Gastrocnemius medialis (tissue), 4 donors: Measurements from ENCODE around the gene FGFBP2. TPM values are rescaled to one million over a fixed set of nuclear protein-coding genes. Genes with fewer than 3 reads are reported as not detected.

Experiments used
- ATAC-seq, 2 donors: fragments of 150-250 bp; one replicate each; pipeline ENCODE4 v1.9.1; 2016
- DNase-seq, 2 donors: peaks; one replicate each; pipeline ENCODE4 v3.0.0-alpha.2; 2019
- H3K27ac ChIP-seq, 4 donors: fragments of 200-600 bp; sonication (generic); 1 replicate in 1 of 4; 2 replicates in 3 of 4; pipeline ENCODE4 v1.5.1; 2016 to 2018; ENCODE audit warnings: mild to moderate bottlenecking in 2 of 4, moderate library complexity in 1 of 4
- H3K27me3 ChIP-seq, 3 donors: fragments of 200-600 bp; sonication (generic) in 2 of 3; 1 replicate in 1 of 3; 2 replicates in 2 of 3; pipeline versions ENCODE4 v1.5.1 to v1.6.0; 2016 to 2019; ENCODE audit warnings: mild to moderate bottlenecking in 1 of 3, moderate library complexity in 1 of 3
- H3K36me3 ChIP-seq, 2 donors: fragments of 200-600 bp; sonication (generic) in 1 of 2; one replicate each; pipeline ENCODE4 v1.5.1; 2017 to 2018
- H3K4me1 ChIP-seq, 2 donors: fragments of 200-600 bp; sonication (generic) in 1 of 2; one replicate each; pipeline ENCODE4 v1.5.1; 2016 to 2017; ENCODE audit warnings: mild to moderate bottlenecking in 2 of 2
- H3K4me3 ChIP-seq, 4 donors: fragments of 200-600 bp; sonication (generic) in 3 of 4; 1 replicate in 1 of 4; 2 replicates in 3 of 4; pipeline ENCODE4 v1.5.1; 2016 to 2019; ENCODE audit warnings: mild to moderate bottlenecking in 2 of 4
- H3K9me3 ChIP-seq, 3 donors: fragments of 200-600 bp; sonication (generic) in 2 of 3; 1 replicate in 1 of 3; 2 replicates in 2 of 3; pipeline ENCODE4 v1.5.1; 2016 to 2019
- POLR2A ChIP-seq, 2 donors: fragments of 450-650 bp; IDR thresholded peaks; one replicate each; pipeline ENCODE4 v1.6.1; 2017; ENCODE audit warnings: antibody characterized with exemption in 2 of 2, mild to moderate bottlenecking in 2 of 2, moderate library complexity in 2 of 2
- in situ Hi-C, 4 donors: fragments of 200-750 bp; cut with MboI; loops; one replicate each; pipeline versions ENCODE4 v1.15.0 to v1.8.0; 2017; ENCODE audit warnings: low sequenced_read_pairs in 4 of 4
- intact Hi-C: fragments of 100-400 bp; cut with DNase I; formaldehyde crosslinking; loops from one replicate; pipeline ENCODE4 v1.15.1; 2023; ENCODE audit warnings: low total_unique reads
- total RNA-seq, 4 donors: library from RNA; depleted of rRNA; stranded (reverse); fragments of >200 nt; gene quantifications; one replicate each; pipeline versions ENCODE4 v1.1.0 to v1.2.3, GENCODE V29; 2016
- TF ChIP-seq, protein P1 (sequence below), 5 experiments: fragments of 450-650 bp in 3 of 5; fragments of 200-600 bp in 2 of 5; sonication (generic) in 2 of 5; IDR thresholded peaks in 4 of 5; conservative IDR thresholded peaks in 1 of 5; 1 replicate in 4 of 5; 2 replicates in 1 of 5; pipeline ENCODE4 v1.5.1; 2016 to 2019; ENCODE audit warnings: antibody characterized with exemption in 5 of 5, mild to moderate bottlenecking in 3 of 5, moderate library complexity in 3 of 5

Gene FGFBP2
- total RNA-seq, 4 donors from 2014 or later, result 0.31 to 2.9 (median 1.1) TPM; not detected in 1

DNA sequence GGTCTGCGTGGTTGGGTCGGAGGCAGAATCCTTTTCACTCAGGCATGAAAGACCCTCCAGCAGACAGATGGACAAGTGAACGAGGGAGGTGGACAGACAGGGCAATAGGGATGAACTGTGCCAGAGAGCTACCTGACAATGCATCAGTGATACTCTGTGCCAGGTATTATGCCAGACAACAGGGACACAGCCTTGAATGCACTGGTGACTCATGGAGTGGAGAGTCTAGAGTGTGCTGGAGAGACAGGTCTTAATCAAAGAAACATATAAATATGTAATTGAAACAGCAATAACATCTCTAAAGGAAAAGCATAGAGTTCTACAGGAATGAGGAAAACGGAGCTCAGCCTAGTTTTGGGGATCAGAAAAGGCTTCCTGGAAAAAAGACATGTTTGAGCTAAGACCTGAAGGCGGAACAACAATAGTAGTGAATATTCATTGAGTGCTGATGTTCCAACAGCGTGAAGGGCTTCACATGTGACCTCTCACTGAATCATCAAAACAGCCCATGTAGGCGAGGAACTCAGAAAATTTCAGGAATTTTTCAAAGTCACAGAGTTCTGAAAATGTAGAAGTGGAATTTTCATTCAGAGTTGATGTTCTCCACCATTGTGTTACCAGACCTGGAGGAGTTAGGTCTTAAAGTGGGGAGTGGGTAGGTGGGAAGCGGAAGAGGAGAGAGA, 20.0 kb upstream of the FGFBP2 start:
- TF ChIP-seq, protein P1, sequence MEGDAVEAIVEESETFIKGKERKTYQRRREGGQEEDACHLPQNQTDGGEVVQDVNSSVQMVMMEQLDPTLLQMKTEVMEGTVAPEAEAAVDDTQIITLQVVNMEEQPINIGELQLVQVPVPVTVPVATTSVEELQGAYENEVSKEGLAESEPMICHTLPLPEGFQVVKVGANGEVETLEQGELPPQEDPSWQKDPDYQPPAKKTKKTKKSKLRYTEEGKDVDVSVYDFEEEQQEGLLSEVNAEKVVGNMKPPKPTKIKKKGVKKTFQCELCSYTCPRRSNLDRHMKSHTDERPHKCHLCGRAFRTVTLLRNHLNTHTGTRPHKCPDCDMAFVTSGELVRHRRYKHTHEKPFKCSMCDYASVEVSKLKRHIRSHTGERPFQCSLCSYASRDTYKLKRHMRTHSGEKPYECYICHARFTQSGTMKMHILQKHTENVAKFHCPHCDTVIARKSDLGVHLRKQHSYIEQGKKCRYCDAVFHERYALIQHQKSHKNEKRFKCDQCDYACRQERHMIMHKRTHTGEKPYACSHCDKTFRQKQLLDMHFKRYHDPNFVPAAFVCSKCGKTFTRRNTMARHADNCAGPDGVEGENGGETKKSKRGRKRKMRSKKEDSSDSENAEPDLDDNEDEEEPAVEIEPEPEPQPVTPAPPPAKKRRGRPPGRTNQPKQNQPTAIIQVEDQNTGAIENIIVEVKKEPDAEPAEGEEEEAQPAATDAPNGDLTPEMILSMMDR (IDR thresholded peaks at IDR 0.05 in 4 of 5, conservative IDR thresholded peaks at IDR 0.05 in 1 of 5), result no peak
- TF ChIP-seq POLR2A (IDR thresholded peaks at IDR 0.05), result no peak
- H3K4me1 ChIP-seq, result no peaks in the 10 kb centered on the region
- H3K27ac ChIP-seq, result no peak overlapping the region
- intact Hi-C loops (no loop called here), in situ Hi-C loops (loop anchor here in 1 of 4 donors (25.0 kb wide), 1 partner anchor 496 kb away; no protein-coding TSS in a partner anchor)
- H3K36me3 ChIP-seq, result no peaks in the 10 kb centered on the region
- DNase-seq (no peak), ATAC-seq (no peak)
- H3K9me3 ChIP-seq, result no peaks in the 10 kb centered on the region
- H3K27me3 ChIP-seq, result no peaks in the 10 kb centered on the region
- no peak overlapping the region for H3K4me3 ChIP-seq

DNA sequence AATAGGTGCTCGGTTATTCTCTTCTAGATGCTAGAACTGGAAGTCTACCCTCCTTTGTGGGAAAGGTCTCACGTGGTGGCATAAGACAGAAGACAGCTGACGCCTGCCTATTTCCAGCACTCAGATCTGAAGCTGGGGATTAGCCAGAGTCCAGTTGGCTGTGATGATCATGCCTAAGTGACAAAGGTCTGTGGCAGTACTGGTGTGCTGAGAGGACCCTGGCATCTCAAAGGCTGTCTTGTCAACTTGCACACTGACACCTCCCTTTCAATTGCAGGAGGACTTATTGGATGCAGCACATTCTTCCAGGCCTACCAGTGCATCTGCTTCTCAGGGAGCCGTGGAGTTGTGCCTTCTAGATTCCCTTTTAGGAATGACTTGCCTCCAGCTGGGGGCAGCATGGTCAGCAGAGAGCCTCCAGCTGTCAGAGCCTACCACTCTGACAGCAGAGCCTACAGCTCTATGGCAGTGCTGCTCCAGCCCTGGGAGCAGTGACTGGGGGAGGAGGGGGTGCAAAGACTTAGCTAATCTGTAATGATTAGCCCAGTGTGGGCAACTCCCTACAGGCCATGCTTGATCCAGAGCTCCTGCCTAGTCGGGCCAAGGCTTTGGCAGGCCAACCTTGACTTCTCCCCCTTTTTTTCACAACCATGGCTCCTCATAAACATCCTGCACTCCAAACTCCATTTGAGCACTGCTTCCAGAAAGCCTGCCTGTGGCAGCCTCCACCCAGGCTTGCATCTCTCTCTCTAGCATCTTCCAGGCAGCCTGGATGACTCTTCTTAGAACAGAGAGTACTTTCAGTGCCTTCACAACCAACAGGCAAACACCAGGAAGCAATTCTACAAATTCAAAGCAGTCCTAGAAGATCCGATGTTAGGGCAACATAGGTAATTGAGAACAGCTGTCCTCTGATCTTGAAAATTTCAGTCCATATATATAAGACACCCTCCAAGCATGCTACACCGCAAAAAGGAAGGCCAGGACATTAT, 13.8 kb upstream of the FGFBP2 start:
- in situ Hi-C loops, result loop anchor here in 1 of 4 donors (25.0 kb wide), 1 partner anchor 489 kb away; no protein-coding TSS in a partner anchor
- H3K36me3 ChIP-seq, result no peaks in the 10 kb centered on the region
- TF ChIP-seq, protein P1 (IDR thresholded peaks at IDR 0.05 in 4 of 5, conservative IDR thresholded peaks at IDR 0.05 in 1 of 5), result no peak
- no peak for TF ChIP-seq POLR2A (IDR thresholded peaks at IDR 0.05)
- no peak overlapping the region for H3K4me3 ChIP-seq
- no peaks in the 10 kb centered on the region for H3K4me1 ChIP-seq
- no peaks in the 10 kb centered on the region for H3K27me3 ChIP-seq
- peak; percentile 62 to 78 for ATAC-seq
- intact Hi-C loops, result no loop called here
- no peak for DNase-seq
- no peak overlapping the region for H3K27ac ChIP-seq
- H3K9me3 ChIP-seq, result no peaks in the 10 kb centered on the region

DNA sequence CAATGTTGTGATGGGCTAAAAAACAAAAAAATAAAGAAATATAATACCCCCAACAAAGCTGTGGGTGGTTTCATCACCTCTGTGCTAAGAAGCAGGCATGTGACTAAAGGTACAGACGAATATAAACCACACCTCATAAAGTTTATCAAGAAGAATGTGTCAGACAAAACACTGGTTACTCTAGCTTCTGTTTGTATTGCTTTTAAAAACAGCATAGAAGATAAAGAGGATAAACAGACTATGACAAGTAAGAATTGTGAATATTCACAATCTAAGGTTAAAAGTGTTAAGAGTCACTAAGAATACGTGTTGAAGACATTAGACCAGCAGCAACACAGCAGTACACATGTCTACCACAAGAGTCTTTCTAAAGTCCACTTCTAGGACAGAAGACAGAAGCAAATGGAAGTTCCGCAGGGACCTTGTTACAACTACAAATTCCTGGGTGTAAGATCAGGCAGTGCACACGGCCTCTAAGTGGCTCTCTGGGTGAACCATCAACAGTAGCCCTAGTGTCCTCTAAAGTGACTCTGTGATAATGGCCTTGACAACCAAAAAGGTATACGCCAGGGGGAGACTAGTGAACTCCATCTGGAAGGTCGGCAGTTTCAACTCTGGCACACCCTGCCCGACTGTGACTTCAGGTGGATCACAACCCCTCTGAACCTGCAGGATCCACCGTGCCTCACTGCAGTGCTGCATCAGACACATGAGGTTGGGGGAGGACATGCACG, 8.3 kb upstream of the FGFBP2 start:
- TF ChIP-seq, protein P1 (IDR thresholded peaks at IDR 0.05 in 4 of 5, conservative IDR thresholded peaks at IDR 0.05 in 1 of 5), result no peak
- no peak for TF ChIP-seq POLR2A (IDR thresholded peaks at IDR 0.05)
- no peaks in the 10 kb centered on the region for H3K27me3 ChIP-seq
- no peak overlapping the region for H3K27ac ChIP-seq
- no peaks in the 10 kb centered on the region for H3K4me1 ChIP-seq
- DNase-seq (no peak), ATAC-seq (no peak)
- in situ Hi-C loops, result loop anchor here in 1 of 4 donors (25.0 kb wide), 2 partner anchors 234 to 484 kb away; no protein-coding TSS in a partner anchor
- H3K9me3 ChIP-seq, result no peaks in the 10 kb centered on the region
- H3K4me3 ChIP-seq, result no peak overlapping the region
- no peaks in the 10 kb centered on the region for H3K36me3 ChIP-seq
- intact Hi-C loops, result no loop called here

DNA sequence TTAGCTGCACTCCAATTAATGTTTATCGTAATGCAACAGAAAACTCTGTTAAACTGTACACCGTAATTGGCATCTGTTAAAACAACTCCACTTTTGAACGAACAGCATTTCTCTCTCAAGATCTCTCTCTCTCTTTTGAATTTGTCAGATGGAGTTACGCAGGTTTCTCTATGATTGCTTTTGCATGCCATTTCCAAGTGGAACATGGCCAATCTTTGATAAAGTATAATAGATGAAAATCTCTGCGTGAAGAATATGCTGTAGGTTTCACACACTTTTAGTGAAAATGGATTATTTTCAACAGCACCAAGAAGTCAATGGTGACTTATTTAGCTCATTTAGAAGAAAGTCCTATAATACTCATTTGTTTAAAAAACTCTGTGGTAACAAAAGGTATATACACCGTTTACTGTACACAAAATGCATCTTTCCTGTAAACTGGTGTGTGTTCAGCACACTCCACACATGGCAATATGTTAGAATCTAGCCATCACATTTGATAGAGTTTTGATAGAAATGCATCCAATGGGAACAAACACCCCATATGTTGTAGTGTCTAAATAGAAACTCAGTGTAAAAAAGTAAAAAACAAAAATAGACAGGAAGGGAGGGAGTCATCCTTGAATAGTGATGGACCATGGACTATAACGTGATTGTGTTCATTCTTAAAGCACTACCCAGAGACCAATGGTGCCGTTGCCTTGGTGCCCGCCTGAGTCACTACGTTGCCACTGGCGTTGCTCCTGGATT, 5.8 kb upstream of the FGFBP2 start:
- Histone ChIP-seq H3K36me3 (no peaks in the 10 kb centered on the region), H3K27ac (no peak overlapping the region), H3K27me3 (no peaks in the 10 kb centered on the region), H3K4me3 (no peak overlapping the region), H3K9me3 (no peaks in the 10 kb centered on the region), H3K4me1 (no peaks in the 10 kb centered on the region)
- no peak for DNase-seq
- intact Hi-C loops, result no loop called here
- no peak for TF ChIP-seq POLR2A (IDR thresholded peaks at IDR 0.05)
- TF ChIP-seq, protein P1 (IDR thresholded peaks at IDR 0.05 in 4 of 5, conservative IDR thresholded peaks at IDR 0.05 in 1 of 5), result no peak
- in situ Hi-C loops, result loop anchor here in 1 of 4 donors (25.0 kb wide), 2 partner anchors 231 to 481 kb away; no protein-coding TSS in a partner anchor
- ATAC-seq, result no peak
